TTC549 (cell line): Measurements from ENCODE around the gene SCO2.
"Not testable (repeated sequence)": the region's sequence is repeated elsewhere in the genome, so short reads cannot be mapped to it uniquely, and the experiment has no call there.

Experiments used
- FAIRE-seq: peaks from 2 replicates; lab custom pipeline; 2012; peaks lifted over from hg19 to GRCh38; lab: Jason Lieb, UNC

The SCO2 gene

GRCh38 chr22:50550395-50550794, 25.0 kb upstream of the SCO2 start:
- FAIRE-seq: no peak

DNA sequence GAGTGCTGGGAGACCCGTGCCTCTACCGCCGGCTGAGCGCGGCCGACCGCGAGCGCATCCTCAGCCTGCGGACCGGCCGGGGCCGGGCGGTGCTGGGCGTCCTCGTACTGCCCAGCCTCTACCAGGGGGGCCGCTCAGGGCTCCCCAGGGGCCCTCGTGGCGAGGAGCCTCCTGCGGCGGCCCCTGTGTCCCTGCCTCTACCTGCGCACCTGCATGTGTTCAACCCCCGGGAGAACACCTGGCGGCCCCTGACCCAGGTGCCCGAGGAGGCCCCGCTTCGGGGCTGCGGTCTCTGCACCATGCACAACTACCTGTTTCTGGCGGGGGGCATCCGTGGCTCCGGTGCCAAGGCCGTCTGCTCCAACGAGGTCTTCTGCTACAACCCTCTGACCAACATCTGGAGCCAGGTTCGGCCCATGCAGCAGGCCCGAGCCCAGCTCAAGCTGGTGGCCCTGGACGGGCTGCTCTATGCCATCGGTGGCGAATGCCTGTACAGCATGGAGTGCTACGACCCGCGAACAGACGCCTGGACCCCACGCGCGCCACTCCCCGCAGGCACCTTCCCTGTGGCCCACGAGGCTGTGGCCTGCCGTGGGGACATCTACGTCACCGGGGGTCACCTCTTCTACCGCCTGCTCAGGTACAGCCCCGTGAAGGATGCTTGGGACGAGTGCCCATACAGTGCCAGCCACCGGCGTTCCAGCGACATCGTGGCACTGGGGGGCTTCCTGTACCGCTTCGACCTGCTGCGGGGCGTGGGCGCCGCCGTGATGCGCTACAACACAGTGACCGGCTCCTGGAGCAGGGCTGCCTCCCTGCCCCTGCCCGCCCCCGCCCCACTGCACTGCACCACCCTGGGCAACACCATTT, 23.8 kb upstream of the SCO2 start:
- no peak for FAIRE-seq

- FAIRE-seq: no peak
These were observed 22.9 kb upstream of the SCO2 start for GRCh38 chr22:50548040-50548920.

DNA sequence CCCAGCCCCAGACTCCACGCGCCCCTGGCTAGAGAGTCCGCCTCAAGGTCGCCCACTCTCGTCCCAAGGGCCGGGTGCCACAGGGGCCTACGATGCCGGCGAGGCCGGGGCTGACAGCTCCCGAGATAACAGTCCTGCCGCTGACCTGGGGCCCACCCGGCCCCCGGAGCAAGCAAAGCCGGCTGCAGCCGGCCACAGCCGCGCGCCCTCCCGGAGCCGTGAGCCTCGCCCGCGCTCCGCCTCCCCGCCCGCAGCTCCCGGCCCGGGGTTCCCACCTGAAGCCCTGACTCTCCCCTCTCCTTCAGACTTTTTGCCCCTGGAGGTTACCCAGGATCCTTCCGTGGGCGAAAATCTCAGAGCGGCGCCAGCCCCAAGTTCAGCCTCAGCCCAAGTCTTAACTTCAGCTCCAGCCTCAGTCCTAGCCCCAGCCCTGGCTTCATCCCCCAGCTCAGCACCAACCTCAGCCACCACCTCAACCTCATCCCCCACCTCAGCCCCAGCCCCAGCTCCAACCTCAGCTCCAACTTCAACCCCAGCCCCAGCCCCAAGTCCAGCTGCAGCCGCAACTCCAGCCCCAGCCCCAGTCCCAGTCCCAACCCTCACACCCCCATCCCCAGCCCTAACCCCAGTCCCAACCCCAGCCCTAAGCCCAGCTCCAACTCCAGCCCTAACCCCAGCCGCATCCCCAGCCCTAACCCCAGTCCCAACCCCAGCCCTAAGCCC, 22.0 kb upstream of the SCO2 start:
- no peak for FAIRE-seq

DNA sequence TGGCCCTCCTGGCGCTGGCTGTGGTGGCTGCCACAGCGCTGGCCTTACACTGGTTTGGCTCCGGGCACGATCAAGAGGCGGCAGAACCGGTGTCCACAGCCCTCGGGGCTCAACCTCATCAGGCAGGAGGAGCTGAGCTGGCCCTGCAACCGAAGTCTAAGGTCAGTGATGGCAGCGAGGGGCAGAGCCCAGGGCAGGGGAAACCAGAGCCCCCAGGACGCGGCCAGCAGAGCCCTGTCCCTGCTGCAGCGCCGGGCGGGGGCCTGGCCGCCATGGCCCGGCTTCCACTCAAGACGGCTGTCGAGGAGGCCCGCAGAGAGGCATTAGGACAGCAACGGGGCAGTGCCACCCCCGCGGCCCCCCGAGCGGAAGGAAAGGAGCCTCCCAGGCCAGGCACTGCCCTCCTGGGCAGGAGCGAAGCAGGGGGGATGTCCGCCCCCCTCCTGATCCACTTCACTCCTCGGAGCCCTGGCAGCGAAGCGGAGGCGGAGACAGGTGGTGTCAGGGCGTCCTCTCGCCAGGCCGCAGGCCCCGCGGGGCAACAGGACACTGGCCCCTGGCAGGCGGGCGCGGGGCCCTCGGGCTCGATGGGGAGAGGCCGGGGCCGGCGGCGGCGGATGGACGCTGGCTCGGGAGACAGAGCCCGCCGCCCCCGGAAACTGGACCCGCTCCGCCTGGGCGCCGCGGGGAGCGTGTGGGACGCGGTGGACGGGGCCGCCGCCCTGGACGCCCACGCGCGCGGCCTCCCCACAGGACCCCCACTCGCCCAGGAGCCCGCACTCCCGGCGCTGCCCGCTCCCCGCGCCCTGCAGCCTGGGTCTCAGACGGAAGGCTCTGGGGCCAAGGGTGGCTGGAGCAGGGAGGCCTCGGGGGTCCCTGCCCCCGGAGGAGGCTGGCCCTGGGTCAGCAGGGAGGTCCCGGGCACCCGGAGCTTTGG, 21.2 kb upstream of the SCO2 start:
- no peak for FAIRE-seq

DNA sequence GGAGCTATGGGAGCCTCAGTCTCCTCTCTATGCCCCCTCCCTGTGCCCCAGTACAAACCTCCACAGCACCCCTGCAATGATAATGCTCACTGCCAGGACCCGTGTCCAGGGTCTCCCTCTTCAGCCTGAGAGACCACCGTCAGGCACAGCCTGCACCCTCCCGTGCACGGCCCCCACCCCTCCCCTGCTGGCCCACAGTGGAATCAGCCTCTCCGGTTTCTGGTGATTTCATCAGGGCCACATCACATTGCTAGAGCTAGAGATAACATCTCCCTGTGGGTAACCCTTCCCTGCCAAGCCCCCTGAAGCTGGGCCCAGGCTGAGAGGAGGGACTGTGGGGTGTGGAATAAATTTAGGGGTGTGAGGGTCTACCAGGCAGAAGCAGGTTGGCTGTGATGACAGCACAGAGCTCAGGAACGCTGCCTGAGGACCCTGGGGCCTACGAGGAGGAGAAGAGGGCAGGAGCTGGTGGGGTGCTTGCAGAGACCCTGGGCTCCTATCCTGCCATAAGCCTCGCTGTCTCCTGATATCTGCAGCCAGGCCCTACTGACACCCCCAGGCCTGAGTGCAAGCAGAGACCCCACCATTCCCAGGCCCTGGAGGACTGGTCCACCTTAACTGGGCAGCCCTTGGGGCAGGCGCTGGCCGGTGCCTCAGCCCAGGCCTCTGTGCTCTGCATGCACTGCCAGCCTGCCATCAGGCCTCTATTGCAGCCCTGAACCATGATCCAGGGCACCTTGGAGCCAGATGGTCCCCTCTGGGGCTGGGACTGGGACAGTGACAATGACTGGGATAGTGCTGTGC, 20.3 kb upstream of the SCO2 start, which contains the start of gene KLHDC7B:
Gene KLHDC7B, plus strand, starts transcription at position 378 of the 804 bp plus-strand sequence. Its CDS starts 345 bp downstream, at position 723.
- FAIRE-seq: no peak

GRCh38 chr22:50544746-50545253, 19.4 kb upstream of the SCO2 start:
- no peak for FAIRE-seq

GRCh38 chr22:50544078-50544745, 18.8 kb upstream of the SCO2 start:
- FAIRE-seq: no peak

- no peak for FAIRE-seq
These were observed 17.1 kb upstream of the SCO2 start for GRCh38 chr22:50542416-50542927.

GRCh38 chr22:50541667-50542026, 16.2 kb upstream of the SCO2 start:
- not testable (repeated sequence) for FAIRE-seq

GRCh38 chr22:50540381-50540780, 15.0 kb upstream of the SCO2 start:
- FAIRE-seq: no peak

DNA sequence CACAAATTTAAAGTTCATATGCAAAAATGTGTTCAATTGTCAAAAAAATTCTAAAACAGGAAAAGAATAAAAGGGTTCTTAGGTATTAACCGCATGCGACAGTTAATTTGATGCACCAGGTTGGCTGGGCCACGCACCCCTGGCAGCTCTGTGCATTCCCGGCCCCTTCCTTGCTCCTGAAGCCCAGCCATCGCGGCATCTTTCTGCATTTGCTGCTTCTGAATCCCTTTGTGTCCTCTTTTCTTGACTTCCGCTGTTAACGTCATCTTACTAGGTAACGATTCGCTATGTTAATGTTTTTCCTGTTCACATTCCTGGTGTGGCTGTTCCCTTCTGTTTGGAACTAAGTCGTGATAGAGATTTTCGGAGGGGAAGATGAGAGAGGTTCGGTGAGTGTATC, 12.4 kb upstream of the SCO2 start:
- no peak for FAIRE-seq

DNA sequence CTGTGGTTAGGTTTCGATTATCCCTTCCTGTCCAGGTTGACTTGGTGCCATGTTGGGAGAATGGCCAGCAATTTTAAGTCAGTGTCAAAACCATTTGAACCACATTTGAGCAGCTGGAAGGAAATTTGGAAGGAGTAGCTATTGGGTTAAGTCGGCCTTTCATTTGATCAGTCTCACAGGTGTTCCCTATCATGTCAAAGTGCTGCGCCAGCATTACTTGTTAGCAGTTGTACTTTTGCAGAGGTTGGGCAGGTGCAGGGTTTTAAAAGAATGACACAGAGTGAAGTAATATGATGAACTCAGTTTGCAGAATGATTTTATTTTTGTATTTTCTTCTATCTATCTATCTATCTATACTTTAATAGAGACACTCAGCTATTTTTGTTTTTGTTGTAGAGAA, 10.8 kb upstream of the SCO2 start:
- FAIRE-seq: no peak

DNA sequence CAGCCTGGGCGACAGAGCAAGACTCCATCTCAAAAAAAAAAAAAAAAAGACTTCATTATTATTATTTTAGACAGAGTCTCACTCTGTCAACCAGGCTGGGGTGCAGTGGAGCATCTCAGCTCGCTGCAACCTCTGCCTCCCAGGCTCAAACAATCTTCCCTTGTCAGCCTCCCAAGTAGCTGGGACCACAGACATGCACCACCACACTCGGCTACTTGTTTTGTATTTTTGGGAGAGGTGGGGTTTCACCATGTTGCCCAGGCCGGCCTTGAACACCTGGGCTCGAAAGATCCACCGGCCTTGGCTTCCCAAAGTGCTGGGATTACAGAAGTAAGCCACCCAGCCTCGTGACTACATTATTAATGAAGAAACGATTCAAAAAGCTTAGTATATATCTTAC, 9.7 kb upstream of the SCO2 start:
- no peak for FAIRE-seq

DNA sequence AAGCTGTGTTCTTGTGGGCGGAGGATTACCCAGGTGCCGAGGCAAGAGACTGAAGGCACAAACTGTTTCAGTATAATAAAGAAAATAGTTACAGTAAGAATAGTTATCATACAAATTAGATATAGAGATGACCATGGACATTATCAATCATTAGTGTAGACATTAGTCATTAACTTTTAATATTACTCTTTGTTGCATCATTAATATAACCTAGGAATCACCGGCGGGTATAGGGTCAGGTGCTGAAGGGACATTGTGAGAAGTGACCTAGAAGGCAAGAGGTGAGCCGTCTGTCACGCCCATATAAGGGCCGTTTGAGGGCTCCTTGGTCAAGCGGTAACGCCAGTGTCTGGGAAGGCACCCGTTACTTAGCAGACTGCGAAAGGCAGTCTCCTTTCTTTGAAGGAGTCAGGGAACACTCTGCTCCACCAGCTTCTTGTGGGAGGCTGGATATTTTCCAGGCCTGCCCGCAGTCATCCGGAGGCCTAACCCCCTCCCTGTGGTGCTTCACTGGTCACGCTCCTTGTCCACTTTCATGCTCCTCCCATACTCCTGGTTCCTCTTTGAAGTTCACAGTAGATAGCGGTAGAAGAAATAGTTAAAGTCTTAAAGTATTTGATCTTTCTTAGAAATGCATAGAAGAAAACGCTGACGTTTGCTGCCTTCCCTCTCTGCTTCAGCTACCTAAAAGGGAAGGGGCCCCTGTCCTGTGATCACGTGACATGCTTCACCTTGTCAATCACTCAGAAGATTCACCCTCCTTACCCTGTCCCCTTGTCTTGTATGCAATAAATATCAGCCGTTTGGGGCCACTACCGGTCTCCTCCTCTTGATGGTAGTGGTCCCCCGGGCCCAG, 8.7 kb upstream of the SCO2 start:
- not testable (repeated sequence) for FAIRE-seq

GRCh38 chr22:50532824-50533796, 7.7 kb upstream of the SCO2 start:
- no peak for FAIRE-seq

DNA sequence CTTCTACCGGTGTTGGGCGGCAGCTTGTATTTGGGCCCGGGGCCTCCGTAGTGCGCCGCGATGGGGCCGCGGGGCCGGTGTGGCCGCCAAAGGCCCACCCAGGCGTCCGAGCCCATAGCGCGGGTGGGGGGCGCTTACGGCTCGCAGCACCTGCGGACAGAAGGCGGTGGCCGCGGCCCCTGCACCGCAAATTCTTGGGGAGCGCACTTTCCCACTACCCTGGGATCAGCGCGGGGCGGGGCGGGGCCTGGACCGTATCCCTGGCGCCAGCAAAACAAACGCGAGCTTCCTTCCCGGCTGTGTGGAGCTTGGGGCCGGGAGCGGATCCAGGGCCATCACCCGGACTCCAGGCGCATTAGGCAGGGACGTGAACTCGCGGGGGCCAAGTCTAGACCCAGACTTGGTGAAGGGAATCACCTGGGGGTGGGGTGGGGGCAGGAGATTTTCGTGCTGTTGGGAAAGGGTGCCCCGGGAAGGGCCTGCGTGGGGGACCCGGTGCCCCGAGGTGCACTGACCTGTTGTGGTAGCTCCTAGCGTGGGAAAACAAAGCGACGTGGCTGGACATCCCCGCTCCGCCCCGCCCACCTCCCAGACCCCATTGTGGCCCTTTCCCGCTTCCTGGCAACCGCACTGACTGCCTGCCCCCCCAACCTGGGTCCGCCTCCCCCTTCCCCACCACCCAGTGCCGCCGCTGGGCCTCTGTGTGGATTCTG, 6.7 kb upstream of the SCO2 start:
- no peak for FAIRE-seq
